ENCODE results near the gene SLC28A3. TPM values are rescaled to one million over a fixed set of nuclear protein-coding genes. Genes with fewer than 3 reads are reported as not detected.

Gene SLC28A3
- total and polyA plus RNA-seq, 12 donors = under 0.01 to 0.40 (median 0.04) TPM; not detected in 9

- Histone ChIP-seq H3K9me3 (replicated peaks in 1 of 3) (no peaks in the 10 kb centered on the region), H3K4me3 (no peak overlapping the region), H3K4me1 (replicated peaks in 1 of 2) (no peaks in the 10 kb centered on the region), H3K36me3 (replicated peaks in 1 of 2) (no peaks in the 10 kb centered on the region), H3K27me3 (no peaks in the 10 kb centered on the region), H3K27ac (no peak overlapping the region)
- intact Hi-C loops (cut with DNase I) = no loop called here
- DNase-seq = no peak
- WGBS, 4 donors = 75 to 84% (median 79%) methylated on average over 6 of the region's 6 CpGs
- no peak for TF ChIP-seq POLR2A (IDR thresholded peaks at IDR 0.05)
- no peak for TF ChIP-seq CTCF (IDR thresholded peaks at IDR 0.05)
These were observed 21.1 kb upstream of the SLC28A3 start for GRCh38 chr9:84361645-84362044.

GRCh38 chr9:84357275-84357674 lies 16.7 kb upstream of the SLC28A3 start:
- WGBS, 4 donors = 52 to 66% (median 59%) methylated on average over 3 of the region's 3 CpGs
- Histone ChIP-seq H3K4me3 (no peak overlapping the region), H3K9me3 (replicated peaks in 1 of 3) (no peaks in the 10 kb centered on the region), H3K27me3 (no peaks in the 10 kb centered on the region), H3K27ac (no peak overlapping the region), H3K36me3 (replicated peaks in 1 of 2) (no peaks in the 10 kb centered on the region), H3K4me1 (replicated peaks in 1 of 2) (no peaks in the 10 kb centered on the region)
- TF ChIP-seq CTCF (IDR thresholded peaks at IDR 0.05) (no peak), POLR2A (IDR thresholded peaks at IDR 0.05) (no peak)
- intact Hi-C loops (cut with DNase I) = no loop called here
- DNase-seq = peak in 2 of 7 donors; percentile 16 to 19

GRCh38 chr9:84354035-84354434 lies 13.5 kb upstream of the SLC28A3 start:
- 86 to 100% (median 96%) methylated on average over 1 of the region's 1 CpG for WGBS, 4 donors
- H3K9me3 ChIP-seq (replicated peaks in 1 of 3) = no peaks in the 10 kb centered on the region
- peaks cover 4% of the 10 kb centered on the region for H3K27me3 ChIP-seq
- intact Hi-C loops (cut with DNase I) = no loop called here
- H3K4me3 ChIP-seq = no peak overlapping the region
- H3K36me3 ChIP-seq (replicated peaks in 1 of 2) = no peaks in the 10 kb centered on the region
- H3K27ac ChIP-seq = no peak overlapping the region
- DNase-seq = no peak
- TF ChIP-seq POLR2A (IDR thresholded peaks at IDR 0.05) (no peak), CTCF (IDR thresholded peaks at IDR 0.05) (no peak)
- no peaks in the 10 kb centered on the region for H3K4me1 ChIP-seq (replicated peaks in 1 of 2)

GRCh38 chr9:84349671-84350070 lies 9.1 kb upstream of the SLC28A3 start:
- TF ChIP-seq POLR2A (IDR thresholded peaks at IDR 0.05) = no peak
- TF ChIP-seq CTCF (IDR thresholded peaks at IDR 0.05) = no peak
- 63 to 91% (median 81%) methylated on average over 1 of the region's 1 CpG for WGBS, 4 donors
- no peaks in the 10 kb centered on the region for H3K4me1 ChIP-seq (replicated peaks in 1 of 2)
- H3K27me3 ChIP-seq = peaks cover 4% of the 10 kb centered on the region
- H3K27ac ChIP-seq = no peak overlapping the region
- H3K4me3 ChIP-seq = no peak overlapping the region
- intact Hi-C loops (cut with DNase I) = no loop called here
- no peaks in the 10 kb centered on the region for H3K36me3 ChIP-seq (replicated peaks in 1 of 2)
- no peaks in the 10 kb centered on the region for H3K9me3 ChIP-seq (replicated peaks in 1 of 3)
- DNase-seq = no peak
